HG03558 (cell line): Measurements from ENCODE around the gene AGER.

Experiments used
- ATAC-seq: cut with Tn5 transposase; IDR thresholded peaks from one replicate; pipeline ENCODE4 v1.9.1; 2021; ENCODE audit warnings: moderate number of reproducible peaks; ENCODE audit not compliant: unreplicated experiment; ENCODE audit errors: extremely low read depth

Gene AGER

DNA sequence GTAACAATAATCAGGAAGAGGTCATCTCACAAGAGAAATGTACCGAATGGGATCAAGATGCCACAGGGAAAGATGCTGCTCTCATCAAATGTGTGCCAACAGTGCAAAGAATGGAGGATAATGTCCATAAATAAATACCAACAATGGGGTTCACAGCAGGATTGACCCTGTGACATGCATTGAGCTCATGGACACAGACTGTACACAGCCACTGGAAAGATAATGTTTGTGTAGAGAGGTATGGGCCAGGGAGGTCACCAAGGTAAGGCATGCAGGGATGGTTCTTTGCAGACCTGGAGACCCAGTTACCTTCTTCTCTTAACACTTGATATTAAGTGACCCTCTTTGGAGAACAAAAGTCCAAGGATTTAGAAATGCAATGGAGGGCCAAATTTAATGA, 9.6 kb downstream of the AGER start:
- no peak for ATAC-seq

- no peak for ATAC-seq
Observed at GRCh38 chr6:32173051-32173727, 10.9 kb downstream of the AGER start.

GRCh38 chr6:32171234-32171633, 12.8 kb downstream of the AGER start:
- ATAC-seq: no peak

DNA sequence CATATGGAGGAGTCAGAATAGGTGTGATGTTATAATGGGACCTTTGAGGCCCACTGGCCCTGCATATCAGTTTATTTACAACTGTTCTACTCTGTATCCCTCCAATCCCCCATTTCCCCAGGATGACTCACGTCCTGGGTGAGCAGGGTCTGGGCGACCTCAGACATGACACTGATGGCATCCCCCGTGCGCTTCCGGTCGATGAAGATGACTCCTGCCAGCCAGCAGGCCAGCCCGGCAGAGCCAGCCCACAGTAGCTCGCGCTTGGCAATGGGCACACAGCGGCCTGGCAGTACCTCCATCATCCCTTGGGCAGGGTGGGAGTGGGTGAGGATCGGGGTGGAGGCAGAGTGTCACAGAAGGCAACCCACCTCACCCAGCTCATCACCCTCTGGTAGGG, 13.8 kb downstream of the AGER start:
- no peak for ATAC-seq

DNA sequence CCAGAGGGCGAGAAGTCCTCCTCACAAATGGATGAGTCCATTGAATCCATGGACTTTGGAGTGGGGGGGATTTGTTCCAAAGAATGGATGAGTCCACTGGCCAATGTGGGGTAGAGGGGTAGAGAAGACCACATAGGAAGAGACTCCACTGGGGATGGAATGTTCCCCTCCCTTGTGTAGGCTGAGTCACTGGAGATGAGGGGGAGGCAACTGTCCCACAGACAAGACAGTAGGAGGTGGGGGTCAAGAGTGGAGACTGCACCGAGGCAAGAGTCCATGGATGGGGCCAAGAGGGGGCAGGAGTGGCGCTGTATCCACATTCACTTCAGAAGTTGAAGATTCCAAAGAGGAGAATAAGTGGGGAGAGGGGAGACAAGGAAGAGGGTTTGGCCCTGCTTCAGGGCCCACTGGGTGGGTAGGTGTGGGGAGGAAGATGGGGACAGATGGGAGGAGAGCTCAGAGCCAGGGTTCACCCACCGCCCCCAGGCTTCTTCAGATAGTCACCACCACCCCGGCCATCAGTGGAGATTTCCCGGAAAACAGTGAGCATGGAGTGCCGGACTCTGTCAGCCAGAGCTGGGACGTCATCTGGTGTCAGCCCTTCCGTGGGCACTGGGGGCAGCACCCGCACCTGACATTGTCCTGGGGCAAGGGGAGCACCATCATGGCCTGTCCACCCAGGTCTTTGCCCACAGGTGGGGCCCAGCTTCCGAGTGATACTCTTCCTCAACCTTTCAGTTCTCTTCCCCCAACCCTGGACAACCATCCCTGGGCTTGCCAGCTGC, 15.1 kb downstream of the AGER start:
- no peak for ATAC-seq

DNA sequence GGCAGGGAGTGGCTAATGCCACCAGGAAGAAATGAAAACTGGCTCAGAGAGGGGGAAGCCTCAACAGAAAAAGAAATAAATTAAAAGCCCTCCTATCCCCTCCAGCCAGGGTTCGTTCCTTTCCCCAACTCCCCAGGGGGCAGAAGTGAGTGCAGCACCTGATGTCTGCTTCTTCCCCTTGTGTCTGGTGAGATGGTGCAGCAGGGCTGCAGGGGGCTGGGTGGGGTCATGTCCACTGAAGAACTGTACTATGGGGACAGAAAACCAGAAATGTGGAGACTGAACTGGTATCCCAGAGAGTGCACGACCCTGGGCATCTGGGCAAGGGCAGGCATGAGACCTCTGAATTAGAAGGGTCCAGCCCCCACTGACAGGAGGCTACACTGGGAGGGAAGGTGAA, 15.7 kb downstream of the AGER start:
- ATAC-seq: no peak

- ATAC-seq: no peak
Observed at GRCh38 chr6:32167761-32168262, 16.2 kb downstream of the AGER start.

DNA sequence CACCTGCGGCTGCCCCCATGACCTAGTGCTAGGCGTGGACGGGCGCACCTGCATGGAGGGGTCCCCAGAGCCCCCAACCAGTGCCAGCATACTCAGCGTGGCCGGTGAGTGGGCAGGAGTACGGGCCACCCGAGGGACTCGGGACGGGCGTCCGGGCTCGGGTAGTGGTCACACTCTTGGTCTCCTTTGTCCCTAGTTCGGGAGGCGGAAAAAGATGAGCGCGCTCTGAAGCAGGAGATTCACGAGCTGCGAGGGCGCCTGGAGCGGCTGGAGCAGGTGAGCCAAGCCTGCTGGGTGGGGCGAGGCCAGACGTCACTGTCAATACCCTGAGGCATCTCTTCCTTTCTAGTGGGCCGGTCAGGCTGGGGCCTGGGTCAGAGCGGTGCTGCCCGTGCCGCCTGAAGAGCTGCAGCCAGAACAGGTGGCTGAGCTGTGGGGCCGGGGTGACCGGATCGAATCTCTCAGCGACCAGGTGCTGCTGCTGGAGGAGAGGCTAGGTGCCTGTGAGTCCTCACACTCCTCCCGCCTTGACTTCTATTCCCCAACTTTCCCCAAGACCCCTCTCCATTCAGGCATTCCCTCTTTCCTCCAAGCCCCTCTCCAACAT, 16.8 kb downstream of the AGER start:
- ATAC-seq: no peak

- no peak for ATAC-seq
Observed at GRCh38 chr6:32166411-32167061, 17.5 kb downstream of the AGER start.

GRCh38 chr6:32164295-32164694, 19.8 kb downstream of the AGER start, which contains the start of gene EGFL8:
Gene EGFL8, plus strand, starts transcription at chr6:32164595. Its CDS starts 1,571 bp downstream, at chr6:32166166.
- no peak for ATAC-seq

- ATAC-seq: no peak
Observed at GRCh38 chr6:32163559-32164258, 20.3 kb downstream of the AGER start.

DNA sequence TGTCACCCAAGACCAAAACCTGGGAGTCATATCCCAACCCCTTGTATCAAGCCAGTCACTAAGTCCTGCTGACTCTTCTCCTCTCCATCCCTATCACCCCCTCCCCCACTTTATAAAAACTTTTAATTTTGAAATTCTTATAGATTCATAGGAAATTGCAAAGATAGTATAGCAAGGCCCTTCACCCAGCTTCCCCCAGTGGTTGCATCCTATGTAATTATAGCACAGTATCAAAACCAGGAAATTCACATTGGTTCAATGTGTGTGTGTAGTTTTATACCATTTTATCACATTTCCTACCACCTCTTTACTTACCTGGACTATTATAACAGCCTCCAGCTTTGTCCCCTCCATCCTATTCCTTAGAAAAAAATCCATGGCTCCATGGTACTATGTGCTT, 26.0 kb downstream of the AGER start:
- no peak for ATAC-seq

DNA sequence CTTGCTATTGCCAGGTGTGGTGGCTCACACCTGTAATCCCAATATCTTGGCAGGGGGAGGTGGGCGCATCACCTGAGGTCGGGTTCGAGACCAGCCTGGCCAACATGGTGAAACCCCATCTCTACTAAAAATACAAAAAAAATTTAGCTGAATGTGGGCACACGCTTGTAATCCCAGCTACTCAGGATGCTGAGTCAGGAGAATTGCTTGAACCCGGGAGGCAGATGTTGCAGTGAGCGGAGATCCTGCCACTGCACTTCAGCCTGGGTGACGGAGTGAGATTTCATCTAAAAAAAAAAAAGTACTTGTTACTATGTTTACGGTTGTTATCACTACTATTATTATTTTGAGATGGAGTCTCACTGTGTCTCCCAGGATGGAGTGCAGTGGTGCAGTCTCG, 27.2 kb downstream of the AGER start:
- no peak for ATAC-seq

- ATAC-seq: no peak
Observed at GRCh38 chr6:32154514-32155161, 29.4 kb downstream of the AGER start.

GRCh38 chr6:32153564-32154513, 30.2 kb downstream of the AGER start, which contains the start of gene PPT2:
Gene PPT2, plus strand, starts transcription at chr6:32154141. Its CDS starts 454 bp downstream, at chr6:32154595.
- ATAC-seq: no peak

DNA sequence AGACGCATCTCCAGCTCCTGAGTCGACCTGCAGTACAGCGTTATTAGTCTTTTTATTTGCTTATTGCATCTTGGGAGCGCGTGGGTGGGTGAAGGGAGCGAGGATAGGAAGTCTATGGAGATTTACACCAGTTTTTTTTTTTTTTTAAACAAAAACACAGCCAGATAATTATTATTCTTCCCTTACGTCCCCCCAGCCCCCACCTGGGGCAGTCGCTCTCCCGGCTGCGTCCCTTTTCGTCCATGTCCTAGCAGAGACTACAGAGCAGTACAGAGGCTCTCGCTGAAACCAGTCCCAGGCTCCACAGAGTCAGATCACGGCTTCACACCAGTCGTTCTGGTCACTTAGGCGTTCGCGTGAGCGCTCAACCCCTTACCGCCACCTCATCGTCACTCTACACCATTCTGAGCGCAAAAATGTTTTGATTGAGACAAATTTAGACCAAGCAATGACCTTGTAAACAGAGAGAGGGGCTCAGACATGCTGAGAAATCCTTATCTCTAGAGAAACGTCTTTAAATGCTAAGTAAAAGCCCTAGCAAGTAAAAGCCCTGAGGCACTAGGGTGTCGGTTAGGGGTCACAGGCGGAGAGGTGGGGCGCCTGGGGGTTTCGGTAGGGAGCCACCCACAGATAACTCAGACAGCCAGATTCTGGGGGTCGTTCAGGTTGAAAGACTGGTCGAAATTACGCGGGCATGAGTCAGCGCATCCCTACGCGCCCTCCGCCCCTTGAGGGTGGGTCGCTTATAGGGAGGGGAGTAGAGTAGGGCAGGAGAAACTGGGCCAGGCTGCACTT, 31.1 kb downstream of the AGER start:
- no peak for ATAC-seq

DNA sequence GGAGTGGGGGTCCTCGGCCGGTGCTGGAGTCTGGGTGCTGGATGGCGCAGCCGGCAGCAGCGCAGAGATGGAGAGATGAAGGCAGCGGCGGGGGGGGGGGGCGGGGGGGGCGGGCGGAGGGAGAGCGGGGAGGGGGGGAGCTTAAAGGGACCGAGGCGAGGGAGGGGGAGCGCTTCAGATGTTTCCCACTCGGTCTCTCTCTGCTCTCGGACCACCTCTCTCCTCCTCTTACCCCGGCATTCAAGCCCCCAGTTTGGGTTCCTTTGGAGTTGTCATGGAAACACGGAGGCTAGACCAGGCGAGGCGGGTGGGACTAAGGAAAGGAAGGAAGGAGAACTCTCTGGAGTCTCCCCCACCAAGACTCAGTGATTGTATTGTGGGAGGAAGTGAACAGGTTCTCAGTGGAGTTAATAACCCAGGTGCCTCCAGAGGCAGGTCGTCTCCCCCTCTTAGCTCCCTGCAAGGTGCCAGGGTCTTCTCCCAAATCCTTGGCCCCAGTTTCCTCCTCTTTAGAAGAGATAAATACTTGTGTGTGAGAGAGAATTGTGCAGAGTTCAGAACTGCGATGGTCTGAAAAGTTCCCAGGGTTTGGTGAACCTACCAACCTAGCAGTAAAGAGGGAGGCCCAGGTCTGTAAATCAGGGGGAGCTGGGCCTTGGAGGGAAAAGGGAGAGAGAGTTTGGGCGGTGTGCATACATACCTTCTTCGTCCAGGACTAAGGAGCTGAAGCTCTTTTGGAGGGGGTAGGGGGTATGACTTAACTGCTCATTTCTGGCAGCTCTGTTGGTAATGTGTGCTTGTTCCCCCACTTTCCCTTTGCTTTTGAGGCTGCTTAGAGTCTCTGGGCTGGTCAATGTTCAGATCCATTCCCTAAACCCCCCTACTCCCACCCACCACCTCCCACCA, 31.9 kb downstream of the AGER start, which contains the start of gene PRRT1:
PRRT1 (minus strand) TSS at position 77 of the 906 bp plus-strand sequence. CDS start 112 bp downstream, outside the sequence.
- ATAC-seq: no peak
